OCI-LY7 (cell line): ENCODE measurements around the gene NOL4L. TPM values are rescaled to one million over a fixed set of nuclear protein-coding genes. Genes with fewer than 3 reads are reported as not detected.

Experiments
- BruUV-seq: library from RNA; stranded (reverse); fragments of 400-500 nt; replicated peaks from 2 replicates; lab custom pipeline; 2021; lab: Mats Ljungman, UMichigan
- CTCF ChIA-PET: fragments of 300-600 bp; sonication (Branson Sonifier 250); formaldehyde crosslinking; loops from one replicate; lab custom pipeline; 2022; ENCODE audit warnings: antibody characterized with exemption; ENCODE audit not compliant: unreplicated experiment; lab: Charles Lee
- POLR2A ChIA-PET: fragments of 300-600 bp; sonication (Branson Sonifier 250); formaldehyde crosslinking; loops from one replicate; lab custom pipeline; 2022; ENCODE audit warnings: antibody characterized with exemption; lab: Charles Lee
- DNase-seq: peaks from one replicate; pipeline ENCODE4 v3.0.0-alpha.2; 2015; ENCODE audit warnings: low spot score
- H2AFZ ChIP-seq: fragments of 200-600 bp; sonication (generic), shearing (Covaris generic); 2 replicates; pipeline ENCODE4 v1.6.1; 2014; ENCODE audit warnings: mild to moderate bottlenecking, antibody characterized with exemption, low read length, moderate library complexity
- H3K27ac ChIP-seq: fragments of 200-600 bp; sonication (generic); 2 replicates; pipeline ENCODE4 v1.5.1; 2014; ENCODE audit warnings: mixed run types, low read depth, mild to moderate bottlenecking, moderate library complexity, low read length, inconsistent platforms; ENCODE audit not compliant: poor library complexity, severe bottlenecking
- H3K36me3 ChIP-seq: fragments of 200-600 bp; sonication (generic); 2 replicates; pipeline ENCODE4 v1.6.1; 2014; ENCODE audit warnings: mild to moderate bottlenecking, antibody characterized with exemption, low read length, moderate library complexity, mixed read lengths; ENCODE audit not compliant: insufficient read depth
- H3K4me1 ChIP-seq: fragments of 200-600 bp; sonication (generic); 2 replicates; pipeline ENCODE4 v1.5.1; 2014; ENCODE audit warnings: mild to moderate bottlenecking, low read length; ENCODE audit not compliant: insufficient read depth, poor library complexity, severe bottlenecking
- H3K4me2 ChIP-seq: fragments of 200-600 bp; sonication (generic); 2 replicates; pipeline ENCODE4 v1.6.1; 2014; ENCODE audit warnings: mild to moderate bottlenecking, low read length
- H3K4me3 ChIP-seq: fragments of 200-600 bp; sonication (generic); 2 replicates; pipeline ENCODE4 v1.5.1; 2014; ENCODE audit warnings: mild to moderate bottlenecking, low read depth, low read length; ENCODE audit not compliant: poor library complexity, severe bottlenecking
- H3K79me2 ChIP-seq: fragments of 200-600 bp; sonication (generic); 2 replicates; pipeline ENCODE4 v1.6.1; 2016; ENCODE audit warnings: low read depth, mild to moderate bottlenecking, low read length, moderate library complexity, mixed read lengths; ENCODE audit not compliant: insufficient read depth
- H3K9me2 ChIP-seq: fragments of 200-600 bp; sonication (generic); 2 replicates; pipeline ENCODE4 v1.6.1; 2016; ENCODE audit warnings: mild to moderate bottlenecking, low read length, mixed read lengths; ENCODE audit not compliant: insufficient read depth
- H3K9me3 ChIP-seq: fragments of 200-600 bp; sonication (generic); 2 replicates; pipeline ENCODE4 v1.6.1; 2014; ENCODE audit warnings: mild to moderate bottlenecking, mixed run types, low read length, mixed read lengths
- H4K20me1 ChIP-seq: fragments of 200-600 bp; sonication (generic); 2 replicates; pipeline ENCODE4 v1.6.1; 2014; ENCODE audit warnings: mild to moderate bottlenecking, antibody characterized with exemption, low read length, moderate library complexity, mixed read lengths; ENCODE audit not compliant: insufficient read depth
- EZH2phosphoT487 ChIP-seq: fragments of 200-600 bp; sonication (generic); IDR thresholded peaks from 2 replicates; pipeline ENCODE4 v1.6.1; 2018; ENCODE audit warnings: low read depth, borderline replicate concordance, mild to moderate bottlenecking, mixed run types, antibody characterized with exemption, low read length, moderate library complexity, mixed read lengths
- intact Hi-C: fragments of 100-400 bp; cut with micrococcal nuclease; formaldehyde crosslinking; loops from one replicate; pipeline ENCODE4 v1.10.0; 2022; ENCODE audit not compliant: unreplicated experiment
- total RNA-seq, 2 experiments: library from RNA; depleted of rRNA in 1 of 2; stranded (reverse); fragments of >200 nt in 1 of 2; shearing (Covaris generic) in 1 of 2; gene quantifications; 2 replicates each; pipeline ENCODE4 v1.2.3, GENCODE V29; 2014 to 2022
- TF ChIP-seq, protein P1 (sequence below): fragments of 200-600 bp; sonication (generic); conservative IDR thresholded peaks from 2 replicates; pipeline ENCODE4 v1.5.1; 2014; ENCODE audit warnings: mild to moderate bottlenecking, antibody characterized with exemption, low read length, moderate library complexity, mixed read lengths

The NOL4L gene
- total RNA-seq, 2 experiments from 2014 or later, result 3.9 to 4.2 TPM

DNA sequence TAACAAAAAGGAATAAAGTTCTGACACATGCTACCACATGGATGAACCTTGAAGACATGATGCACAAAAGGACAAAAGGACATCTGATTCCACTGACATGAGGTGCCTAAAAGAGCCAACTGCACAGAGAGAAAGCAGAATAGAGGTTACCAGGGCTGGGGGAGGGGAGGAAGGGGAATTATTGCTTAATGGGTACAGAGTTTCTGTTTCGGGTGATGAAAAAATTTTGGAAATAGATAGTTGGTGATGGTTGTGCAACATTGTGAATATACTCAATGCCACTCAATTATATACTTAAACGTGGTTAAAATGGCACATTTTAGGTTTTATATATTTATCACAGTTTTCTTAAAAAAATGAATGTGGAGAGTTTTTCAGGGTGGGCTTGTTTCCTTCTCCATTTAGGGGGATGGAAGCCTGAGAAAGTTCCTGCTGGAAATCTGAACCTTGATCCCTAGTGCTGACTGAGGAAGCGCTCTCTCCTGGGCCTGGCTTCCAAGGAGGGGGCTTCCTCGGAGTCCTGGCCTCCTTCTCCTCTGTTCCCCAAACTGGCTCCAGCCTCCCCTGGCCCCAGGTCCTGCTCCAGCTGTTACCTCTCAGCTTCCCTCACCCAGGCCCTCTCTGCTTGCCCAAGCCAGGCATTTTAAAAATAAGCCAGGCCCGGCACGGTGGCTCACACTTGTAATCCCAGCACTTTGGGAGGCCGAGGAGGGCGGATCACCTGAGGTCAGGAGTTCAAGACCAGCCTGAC, 79.2 kb downstream of the NOL4L start:
- Histone ChIP-seq H3K9me2 (no peaks in the 10 kb centered on the region), H3K4me1 (peaks cover 25% of the 10 kb centered on the region), H3K9me3 (no peaks in the 10 kb centered on the region), H3K4me2 (no peak overlapping the region), H2AFZ (no peak overlapping the region), H3K36me3 (no peaks in the 10 kb centered on the region), H3K27ac (no peak overlapping the region), H3K79me2 (no peaks in the 10 kb centered on the region), H3K4me3 (no peak overlapping the region), H4K20me1 (no peaks in the 10 kb centered on the region)
- ChIA-PET POLR2A (no interaction called here), CTCF (no interaction called here)
- no peak for TF ChIP-seq EZH2phosphoT487
- TF ChIP-seq, protein P1, sequence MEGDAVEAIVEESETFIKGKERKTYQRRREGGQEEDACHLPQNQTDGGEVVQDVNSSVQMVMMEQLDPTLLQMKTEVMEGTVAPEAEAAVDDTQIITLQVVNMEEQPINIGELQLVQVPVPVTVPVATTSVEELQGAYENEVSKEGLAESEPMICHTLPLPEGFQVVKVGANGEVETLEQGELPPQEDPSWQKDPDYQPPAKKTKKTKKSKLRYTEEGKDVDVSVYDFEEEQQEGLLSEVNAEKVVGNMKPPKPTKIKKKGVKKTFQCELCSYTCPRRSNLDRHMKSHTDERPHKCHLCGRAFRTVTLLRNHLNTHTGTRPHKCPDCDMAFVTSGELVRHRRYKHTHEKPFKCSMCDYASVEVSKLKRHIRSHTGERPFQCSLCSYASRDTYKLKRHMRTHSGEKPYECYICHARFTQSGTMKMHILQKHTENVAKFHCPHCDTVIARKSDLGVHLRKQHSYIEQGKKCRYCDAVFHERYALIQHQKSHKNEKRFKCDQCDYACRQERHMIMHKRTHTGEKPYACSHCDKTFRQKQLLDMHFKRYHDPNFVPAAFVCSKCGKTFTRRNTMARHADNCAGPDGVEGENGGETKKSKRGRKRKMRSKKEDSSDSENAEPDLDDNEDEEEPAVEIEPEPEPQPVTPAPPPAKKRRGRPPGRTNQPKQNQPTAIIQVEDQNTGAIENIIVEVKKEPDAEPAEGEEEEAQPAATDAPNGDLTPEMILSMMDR, result no peak
- no TSS peak for BruUV-seq
- no peak for DNase-seq
- intact Hi-C loops, result no loop called here

DNA sequence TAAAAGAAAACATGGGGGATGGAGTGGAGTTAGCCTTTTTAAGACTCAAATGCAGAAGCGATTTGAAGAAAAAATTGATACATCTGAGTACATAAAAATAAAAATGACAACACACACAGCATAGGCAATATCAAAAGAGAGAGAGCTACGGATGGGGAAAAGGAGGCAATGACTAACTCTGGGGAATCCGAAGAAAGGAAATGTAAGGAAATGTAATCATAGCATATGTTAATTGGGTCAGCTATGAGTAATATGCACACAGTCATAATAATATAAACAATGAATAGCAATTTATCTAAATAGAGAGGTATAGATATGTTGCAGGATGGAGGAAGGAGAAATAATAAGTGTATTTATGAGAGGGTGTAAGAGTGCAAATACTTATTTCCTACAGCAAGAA, 83.4 kb downstream of the NOL4L start:
- TF ChIP-seq, protein P1, result no peak
- TF ChIP-seq EZH2phosphoT487, result no peak
- no peak for DNase-seq
- Histone ChIP-seq H3K4me2 (no peak overlapping the region), H2AFZ (no peak overlapping the region), H3K79me2 (no peaks in the 10 kb centered on the region), H3K36me3 (no peaks in the 10 kb centered on the region), H3K9me3 (no peaks in the 10 kb centered on the region), H3K4me1 (no peaks in the 10 kb centered on the region), H4K20me1 (no peaks in the 10 kb centered on the region), H3K27ac (no peak overlapping the region), H3K9me2 (no peaks in the 10 kb centered on the region), H3K4me3 (no peak overlapping the region)
- CTCF ChIA-PET, result no interaction called here
- POLR2A ChIA-PET, result interaction anchor here (0.6 to 0.9 kb wide), 2 partner anchors 221 to 344 kb away, joined by 3 read pairs; no protein-coding TSS in a partner anchor
- BruUV-seq, result no TSS peak
- intact Hi-C loops, result no loop called here

DNA sequence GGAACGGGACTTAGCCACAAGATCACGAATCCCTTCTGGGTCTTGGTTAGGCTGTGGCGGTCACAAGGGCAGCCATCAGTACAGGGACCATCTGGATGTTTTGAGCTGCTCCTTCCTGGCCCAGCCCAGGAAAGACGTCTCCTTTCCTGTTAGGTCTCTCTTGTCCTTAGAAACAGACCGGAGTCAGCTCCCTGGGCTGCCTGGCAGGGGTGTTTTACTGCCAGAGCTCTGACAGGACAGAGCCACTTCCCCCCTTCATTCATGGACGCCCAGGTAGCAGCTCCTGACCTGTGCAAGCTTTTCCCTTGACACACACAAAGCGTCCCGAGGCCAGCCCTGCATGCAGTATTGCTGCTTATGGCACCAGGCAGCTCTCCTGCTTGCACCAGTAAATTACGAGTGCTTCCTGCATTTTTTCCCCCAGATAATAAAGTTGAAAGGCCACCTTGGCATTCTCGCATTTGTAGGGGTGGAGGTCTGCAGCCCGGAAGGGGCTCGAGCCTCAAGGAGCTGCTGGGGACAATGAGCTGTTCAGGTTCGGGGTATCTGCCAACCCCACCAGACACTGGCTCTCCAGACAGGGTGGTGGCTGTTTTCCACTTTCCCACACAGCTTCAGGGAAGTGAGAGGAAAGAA, 87.4 kb downstream of the NOL4L start:
- H3K4me2 ChIP-seq, result no peak overlapping the region

More for the DNA sequence above, 87.4 kb downstream of the NOL4L start:
- H3K9me2 ChIP-seq, result no peaks in the 10 kb centered on the region
- H3K79me2 ChIP-seq, result no peaks in the 10 kb centered on the region
- H3K9me3 ChIP-seq, result no peaks in the 10 kb centered on the region
- ChIA-PET CTCF (interaction anchor here (0.6 kb wide), 1 partner anchor 20 kb away, joined by 3 read pairs; no protein-coding TSS in a partner anchor), POLR2A (interaction anchor here (0.6 to 0.7 kb wide), 5 partner anchors 38 to 382 kb away, joined by 3 to 8 read pairs (median 5); no protein-coding TSS in a partner anchor)
- DNase-seq, result no peak
- no peaks in the 10 kb centered on the region for H3K36me3 ChIP-seq
- TF ChIP-seq, protein P1, result no peak
- TF ChIP-seq EZH2phosphoT487, result no peak
- H3K4me3 ChIP-seq, result no peak overlapping the region
- H3K4me1 ChIP-seq, result no peaks in the 10 kb centered on the region
- H4K20me1 ChIP-seq, result no peaks in the 10 kb centered on the region
- intact Hi-C loops, result no loop called here
- no TSS peak for BruUV-seq
- H2AFZ ChIP-seq, result no peak overlapping the region
- H3K27ac ChIP-seq, result no peak overlapping the region
